Neutrophil (primary cell): ENCODE measurements around the gene RAB36.

ENCODE experiments used
- H3K27ac ChIP-seq: fragments of 200-600 bp; sonication (generic); 2 replicates; pipeline ENCODE4 v1.5.1; 2016; ENCODE audit warnings: mild to moderate bottlenecking, moderate library complexity
- H3K27me3 ChIP-seq: fragments of 200-600 bp; sonication (generic); 2 replicates; pipeline ENCODE4 v1.6.0; 2016; ENCODE audit warnings: mild to moderate bottlenecking
- H3K36me3 ChIP-seq: fragments of 200-600 bp; sonication (generic); 2 replicates; pipeline ENCODE4 v1.5.1; 2017
- H3K4me1 ChIP-seq, 2 experiments: fragments of 200-600 bp in 1 of 2; sonication (generic) in 1 of 2; 1 replicate in 1 of 2; 2 replicates in 1 of 2; pipeline versions ENCODE4 v1.5.1 to v1.6.1; 2013 to 2016; ENCODE audit warnings: low read depth in 1 of 2, low read length in 1 of 2, mild to moderate bottlenecking in 1 of 2, moderate library complexity in 1 of 2; ENCODE audit not compliant: control insufficient read depth in 1 of 2, insufficient read depth in 1 of 2
- H3K4me3 ChIP-seq, 2 experiments: fragments of 200-600 bp in 1 of 2; sonication (generic) in 1 of 2; 1 replicate in 1 of 2; 2 replicates in 1 of 2; pipeline ENCODE4 v1.5.1; 2013 to 2016; ENCODE audit warnings: low read depth in 1 of 2, low read length in 1 of 2, mild to moderate bottlenecking in 1 of 2, moderate library complexity in 1 of 2
- H3K9me3 ChIP-seq: fragments of 200-600 bp; sonication (generic); 2 replicates; pipeline ENCODE4 v1.5.1; 2016
- TF ChIP-seq, protein P1 (sequence below): fragments of 200-600 bp; sonication (generic); IDR thresholded peaks from 2 replicates; pipeline ENCODE4 v1.5.1; 2016; ENCODE audit warnings: antibody characterized with exemption

The RAB36 gene

GRCh38 chr22:23121000-23121421, 24.3 kb upstream of the RAB36 start:
- H3K27ac ChIP-seq = no peak overlapping the region
- no peaks in the 10 kb centered on the region for H3K27me3 ChIP-seq
- no peaks in the 10 kb centered on the region for H3K4me1 ChIP-seq
- TF ChIP-seq, protein P1, sequence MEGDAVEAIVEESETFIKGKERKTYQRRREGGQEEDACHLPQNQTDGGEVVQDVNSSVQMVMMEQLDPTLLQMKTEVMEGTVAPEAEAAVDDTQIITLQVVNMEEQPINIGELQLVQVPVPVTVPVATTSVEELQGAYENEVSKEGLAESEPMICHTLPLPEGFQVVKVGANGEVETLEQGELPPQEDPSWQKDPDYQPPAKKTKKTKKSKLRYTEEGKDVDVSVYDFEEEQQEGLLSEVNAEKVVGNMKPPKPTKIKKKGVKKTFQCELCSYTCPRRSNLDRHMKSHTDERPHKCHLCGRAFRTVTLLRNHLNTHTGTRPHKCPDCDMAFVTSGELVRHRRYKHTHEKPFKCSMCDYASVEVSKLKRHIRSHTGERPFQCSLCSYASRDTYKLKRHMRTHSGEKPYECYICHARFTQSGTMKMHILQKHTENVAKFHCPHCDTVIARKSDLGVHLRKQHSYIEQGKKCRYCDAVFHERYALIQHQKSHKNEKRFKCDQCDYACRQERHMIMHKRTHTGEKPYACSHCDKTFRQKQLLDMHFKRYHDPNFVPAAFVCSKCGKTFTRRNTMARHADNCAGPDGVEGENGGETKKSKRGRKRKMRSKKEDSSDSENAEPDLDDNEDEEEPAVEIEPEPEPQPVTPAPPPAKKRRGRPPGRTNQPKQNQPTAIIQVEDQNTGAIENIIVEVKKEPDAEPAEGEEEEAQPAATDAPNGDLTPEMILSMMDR = no peak
- no peaks in the 10 kb centered on the region for H3K9me3 ChIP-seq
- no peaks in the 10 kb centered on the region for H3K36me3 ChIP-seq
- no peak overlapping the region for H3K4me3 ChIP-seq

- H3K9me3 ChIP-seq = no peaks in the 10 kb centered on the region
- H3K27ac ChIP-seq = no peak overlapping the region
- TF ChIP-seq, protein P1 = no peak
- H3K4me1 ChIP-seq = no peaks in the 10 kb centered on the region
- no peaks in the 10 kb centered on the region for H3K27me3 ChIP-seq
- no peak overlapping the region for H3K4me3 ChIP-seq
- no peaks in the 10 kb centered on the region for H3K36me3 ChIP-seq
Measured at GRCh38 chr22:23121424-23121823, 23.9 kb upstream of the RAB36 start.

DNA sequence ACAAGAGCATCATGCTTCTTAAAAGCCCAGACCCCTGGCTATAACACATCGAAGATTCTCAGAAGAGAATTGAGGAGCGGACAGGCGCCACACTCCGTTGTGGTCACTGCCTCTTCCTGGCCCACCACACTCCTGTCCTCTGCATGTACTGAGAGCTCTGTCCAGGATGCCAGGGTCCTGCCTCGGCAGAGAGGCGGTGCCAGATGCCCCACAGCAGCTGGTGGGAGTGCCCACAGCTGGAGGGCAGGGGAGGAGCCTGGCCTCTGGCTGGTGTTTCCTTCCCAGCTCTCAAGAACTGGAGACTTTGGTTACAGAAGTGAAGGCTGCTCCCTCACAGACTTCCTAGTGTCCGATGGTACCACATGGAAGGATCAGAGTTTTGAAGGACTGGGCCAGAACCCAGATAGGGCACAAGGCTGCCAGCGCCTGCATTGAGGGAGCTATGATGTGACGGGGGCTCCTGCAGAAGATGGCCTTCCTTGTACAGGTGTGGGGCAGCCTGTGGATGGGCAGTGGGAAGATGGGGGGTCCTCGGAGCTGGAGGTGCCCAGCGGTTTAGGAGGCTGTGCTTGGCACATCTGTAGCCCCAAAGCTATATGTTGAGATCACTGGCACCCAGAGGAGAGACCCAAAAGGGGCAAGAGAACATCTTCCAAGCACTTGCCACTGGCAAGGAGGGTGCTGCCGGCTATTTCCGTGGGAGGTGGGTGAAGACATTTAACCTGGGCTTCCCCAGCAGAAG, 22.9 kb upstream of the RAB36 start:
- no peak overlapping the region for H3K27ac ChIP-seq
- H3K27me3 ChIP-seq = no peaks in the 10 kb centered on the region
- H3K4me3 ChIP-seq = no peak overlapping the region
- no peaks in the 10 kb centered on the region for H3K4me1 ChIP-seq
- H3K36me3 ChIP-seq = no peaks in the 10 kb centered on the region
- H3K9me3 ChIP-seq = no peaks in the 10 kb centered on the region
- TF ChIP-seq, protein P1 = no peak

DNA sequence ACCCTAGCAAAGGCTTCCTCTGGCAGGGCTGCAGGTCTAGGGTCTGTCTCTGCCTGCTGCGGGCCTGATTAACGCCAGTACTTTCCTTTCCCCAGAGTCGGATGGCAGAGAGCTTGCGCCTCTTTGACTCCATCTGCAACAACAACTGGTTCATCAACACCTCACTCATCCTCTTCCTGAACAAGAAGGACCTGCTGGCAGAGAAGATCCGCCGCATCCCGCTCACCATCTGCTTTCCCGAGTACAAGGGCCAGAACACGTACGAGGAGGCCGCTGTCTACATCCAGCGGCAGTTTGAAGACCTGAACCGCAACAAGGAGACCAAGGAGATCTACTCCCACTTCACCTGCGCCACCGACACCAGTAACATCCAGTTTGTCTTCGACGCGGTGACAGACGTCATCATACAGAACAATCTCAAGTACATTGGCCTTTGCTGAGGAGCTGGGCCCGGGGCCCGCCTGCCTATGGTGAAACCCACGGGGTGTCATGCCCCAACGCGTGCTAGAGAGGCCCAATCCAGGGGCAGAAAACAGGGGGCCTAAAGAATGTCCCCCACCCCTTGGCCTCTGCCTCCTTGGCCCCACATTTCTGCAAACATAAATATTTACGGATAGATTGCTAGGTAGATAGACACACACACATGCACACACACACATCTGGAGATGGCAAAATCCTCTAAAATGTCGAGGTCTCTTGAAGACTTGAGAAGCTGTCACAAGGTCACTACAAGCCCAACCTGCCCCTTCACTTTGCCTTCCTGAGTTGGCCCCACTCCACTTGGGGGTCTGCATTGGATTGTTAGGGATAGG, 22.1 kb upstream of the RAB36 start:
- no peaks in the 10 kb centered on the region for H3K9me3 ChIP-seq
- no peak overlapping the region for H3K27ac ChIP-seq
- TF ChIP-seq, protein P1 = no peak
- no peak overlapping the region for H3K4me3 ChIP-seq
- H3K4me1 ChIP-seq = no peaks in the 10 kb centered on the region
- H3K36me3 ChIP-seq = no peaks in the 10 kb centered on the region
- no peaks in the 10 kb centered on the region for H3K27me3 ChIP-seq

- Histone ChIP-seq H3K36me3 (no peaks in the 10 kb centered on the region), H3K27ac (no peak overlapping the region), H3K4me3 (no peak overlapping the region), H3K4me1 (no peaks in the 10 kb centered on the region), H3K27me3 (no peaks in the 10 kb centered on the region), H3K9me3 (no peaks in the 10 kb centered on the region)
- TF ChIP-seq, protein P1 = no peak
Measured at GRCh38 chr22:23123804-23124254, 21.4 kb upstream of the RAB36 start.
